ENCODE data around the gene CNTRL. TPM values are rescaled to one million over a fixed set of nuclear protein-coding genes. Genes with fewer than 3 reads are reported as not detected.

CNTRL gene
- polyA plus RNA-seq, 1 experiment: 8.3 TPM

- Histone ChIP-seq H3K4me3 (ENCODE audit: low read depth, low read length) (no peak overlapping the region), H3K27me3 (ENCODE audit: control insufficient read depth, insufficient read depth, low read length) (no peaks in the 10 kb centered on the region), H3K27ac (ENCODE audit: low read depth, low read length) (no peak overlapping the region), H3K9me3 (ENCODE audit: control insufficient read depth, insufficient read depth, low read length) (no peaks in the 10 kb centered on the region)
- TF ChIP-seq, protein P1, sequence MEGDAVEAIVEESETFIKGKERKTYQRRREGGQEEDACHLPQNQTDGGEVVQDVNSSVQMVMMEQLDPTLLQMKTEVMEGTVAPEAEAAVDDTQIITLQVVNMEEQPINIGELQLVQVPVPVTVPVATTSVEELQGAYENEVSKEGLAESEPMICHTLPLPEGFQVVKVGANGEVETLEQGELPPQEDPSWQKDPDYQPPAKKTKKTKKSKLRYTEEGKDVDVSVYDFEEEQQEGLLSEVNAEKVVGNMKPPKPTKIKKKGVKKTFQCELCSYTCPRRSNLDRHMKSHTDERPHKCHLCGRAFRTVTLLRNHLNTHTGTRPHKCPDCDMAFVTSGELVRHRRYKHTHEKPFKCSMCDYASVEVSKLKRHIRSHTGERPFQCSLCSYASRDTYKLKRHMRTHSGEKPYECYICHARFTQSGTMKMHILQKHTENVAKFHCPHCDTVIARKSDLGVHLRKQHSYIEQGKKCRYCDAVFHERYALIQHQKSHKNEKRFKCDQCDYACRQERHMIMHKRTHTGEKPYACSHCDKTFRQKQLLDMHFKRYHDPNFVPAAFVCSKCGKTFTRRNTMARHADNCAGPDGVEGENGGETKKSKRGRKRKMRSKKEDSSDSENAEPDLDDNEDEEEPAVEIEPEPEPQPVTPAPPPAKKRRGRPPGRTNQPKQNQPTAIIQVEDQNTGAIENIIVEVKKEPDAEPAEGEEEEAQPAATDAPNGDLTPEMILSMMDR (IDR thresholded peaks at IDR 0.05; ENCODE audit: low read depth, low read length): no peak
- DNase-seq (ENCODE audit: low read depth, low spot score): no peak
- CTCF ChIA-PET: interaction anchor here (0.9 to 1.3 kb wide), 3 partner anchors 8 to 101 kb away, joined by 3 to 4 read pairs (median 4); no protein-coding TSS in a partner anchor
- POLR2A ChIA-PET: interaction anchor here (1.1 kb wide), 1 partner anchor 16 kb away, joined by 4 read pairs; no protein-coding TSS in a partner anchor
Observed at GRCh38 chr9:121218357-121219027, 143.7 kb downstream of the CNTRL start.

DNA sequence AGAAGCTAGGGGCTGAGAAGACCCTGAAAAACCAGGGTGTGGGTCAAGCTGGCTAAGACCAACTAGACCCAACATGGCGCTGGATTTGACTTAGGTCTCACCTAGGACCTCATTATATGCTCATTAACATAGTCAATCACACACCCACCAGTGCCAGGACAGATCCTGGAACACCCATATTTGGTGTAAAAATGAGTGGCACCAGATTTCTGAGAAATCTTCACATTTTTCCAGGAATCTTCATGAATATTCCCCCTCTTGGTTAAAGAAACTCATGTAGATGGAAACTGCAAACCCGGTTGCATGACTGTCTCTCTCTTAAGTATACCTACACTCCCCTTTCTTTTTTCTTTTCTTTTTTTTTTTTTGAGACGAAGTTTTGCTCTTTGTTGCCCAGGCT is 144.8 kb downstream of the CNTRL start:
- Histone ChIP-seq H3K4me3 (ENCODE audit: low read depth, low read length) (no peak overlapping the region), H3K27ac (ENCODE audit: low read depth, low read length) (no peak overlapping the region), H3K27me3 (ENCODE audit: control insufficient read depth, insufficient read depth, low read length) (no peaks in the 10 kb centered on the region), H3K9me3 (ENCODE audit: control insufficient read depth, insufficient read depth, low read length) (no peaks in the 10 kb centered on the region)
- DNase-seq (ENCODE audit: low read depth, low spot score): no peak
- ChIA-PET POLR2A (no interaction called here), CTCF (no interaction called here)
- TF ChIP-seq, protein P1 (IDR thresholded peaks at IDR 0.05; ENCODE audit: low read depth, low read length): no peak

DNA sequence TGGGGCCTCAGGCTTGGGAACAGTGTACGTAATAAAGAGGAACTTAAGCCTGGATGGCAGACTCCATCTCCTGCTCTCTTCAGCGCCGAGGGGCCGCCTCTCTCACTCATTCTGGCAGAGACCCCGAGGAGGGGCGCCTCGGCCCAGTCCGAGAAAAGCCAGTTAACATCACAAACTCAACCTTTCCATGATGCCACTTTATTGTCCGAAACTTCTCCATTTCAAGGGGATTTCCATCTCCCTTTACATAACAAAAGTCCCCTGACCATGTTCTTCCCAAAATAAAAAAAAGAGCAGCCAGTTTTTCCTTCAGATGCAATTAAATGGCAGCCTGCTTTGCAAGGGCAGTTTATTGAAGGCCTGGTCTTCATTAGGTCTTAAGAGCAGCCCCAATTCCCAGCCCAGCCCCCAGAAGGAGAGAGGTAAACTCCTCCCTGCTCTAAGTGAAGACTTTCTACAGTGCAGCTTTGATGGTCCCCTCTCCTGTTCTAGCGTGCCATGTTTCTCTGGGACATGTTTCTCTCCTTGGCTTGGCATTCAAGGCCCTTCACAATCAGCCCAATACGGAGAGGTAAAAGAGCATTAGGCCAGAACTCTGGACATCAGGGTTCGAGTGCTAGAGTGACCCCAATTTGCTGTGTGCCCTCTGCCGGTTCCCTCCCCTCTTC is 146.4 kb downstream of the CNTRL start:
- POLR2A ChIA-PET: no interaction called here
- H3K9me3 ChIP-seq (ENCODE audit: control insufficient read depth, insufficient read depth, low read length): no peaks in the 10 kb centered on the region
- CTCF ChIA-PET: interaction anchor here (0.9 to 2.3 kb wide), 6 partner anchors 7 to 178 kb away, joined by 3 to 9 read pairs (median 3); partner anchors contain the start of gene RAB14
- TF ChIP-seq, protein P1 (IDR thresholded peaks at IDR 0.05; ENCODE audit: low read depth, low read length): no peak
- no peak for DNase-seq (ENCODE audit: low read depth, low spot score)
- H3K27ac ChIP-seq (ENCODE audit: low read depth, low read length): no peak overlapping the region
- no peaks in the 10 kb centered on the region for H3K27me3 ChIP-seq (ENCODE audit: control insufficient read depth, insufficient read depth, low read length)
- no peak overlapping the region for H3K4me3 ChIP-seq (ENCODE audit: low read depth, low read length)

- Histone ChIP-seq H3K4me3 (ENCODE audit: low read depth, low read length) (no peak overlapping the region), H3K27me3 (ENCODE audit: control insufficient read depth, insufficient read depth, low read length) (no peaks in the 10 kb centered on the region), H3K27ac (ENCODE audit: low read depth, low read length) (no peak overlapping the region), H3K9me3 (ENCODE audit: control insufficient read depth, insufficient read depth, low read length) (no peaks in the 10 kb centered on the region)
- TF ChIP-seq, protein P1 (IDR thresholded peaks at IDR 0.05; ENCODE audit: low read depth, low read length): no peak
- ChIA-PET CTCF (interaction anchor here (0.9 to 2.3 kb wide), 7 partner anchors 8 to 218 kb away, joined by 3 to 9 read pairs (median 3); partner anchors contain the start of gene RAB14), POLR2A (no interaction called here)
- no peak for DNase-seq (ENCODE audit: low read depth, low spot score)
Observed at GRCh38 chr9:121221664-121222055, 146.9 kb downstream of the CNTRL start.
